Hypothalamus (tissue), 51 donors: ENCODE measurements around the gene SEMA6A.
"Not testable (repeated sequence)": the region's sequence is repeated elsewhere in the genome, so short reads cannot be mapped to it uniquely, and the experiment has no call there.

Experiments used
- DNase-seq, 51 donors: peaks; one replicate each; lab custom pipeline; 2025; lab: John Stamatoyannopoulos, UW

The SEMA6A gene

GRCh38 chr5:116553366-116553765 lies 21.3 kb downstream of the SEMA6A start:
- DNase-seq, result peak in 33 of 51 donors; percentile 16 to 91 (median 54)

- DNase-seq, result no peak
Measured at GRCh38 chr5:116550082-116550481, 24.5 kb downstream of the SEMA6A start.

GRCh38 chr5:116546743-116547124 lies 27.9 kb downstream of the SEMA6A start:
- DNase-seq, result no peak

- no peak for DNase-seq
Measured at GRCh38 chr5:116546033-116546742, 28.4 kb downstream of the SEMA6A start.

- not testable (repeated sequence) for DNase-seq
Measured at GRCh38 chr5:116545465-116545864, 29.2 kb downstream of the SEMA6A start.

GRCh38 chr5:116544531-116545241 lies 29.9 kb downstream of the SEMA6A start:
- no peak for DNase-seq

GRCh38 chr5:116543501-116543900 lies 31.1 kb downstream of the SEMA6A start:
- no peak for DNase-seq

- DNase-seq, result no peak
Measured at GRCh38 chr5:116542619-116543018, 32.0 kb downstream of the SEMA6A start.

- no peak for DNase-seq
Measured at GRCh38 chr5:116539222-116539621, 35.4 kb downstream of the SEMA6A start.

GRCh38 chr5:116536316-116537083 lies 38.1 kb downstream of the SEMA6A start:
- peak in 20 of 51 donors; percentile 10 to 63 (median 38) for DNase-seq

GRCh38 chr5:116534964-116535651 lies 39.5 kb downstream of the SEMA6A start:
- DNase-seq, result no peak

- no peak for DNase-seq
Measured at GRCh38 chr5:116532762-116533525, 41.7 kb downstream of the SEMA6A start.

GRCh38 chr5:116531635-116532034 lies 43.0 kb downstream of the SEMA6A start:
- DNase-seq, result no peak

- DNase-seq, result no peak
Measured at GRCh38 chr5:116531117-116531516, 43.5 kb downstream of the SEMA6A start.

- no peak for DNase-seq
Measured at GRCh38 chr5:116530276-116530675, 44.3 kb downstream of the SEMA6A start.

GRCh38 chr5:116529615-116530014 lies 45.0 kb downstream of the SEMA6A start:
- DNase-seq, result no peak

GRCh38 chr5:116528519-116529234 lies 45.9 kb downstream of the SEMA6A start:
- DNase-seq, result peak in 1 of 51 donors; percentile 19

- no peak for DNase-seq
Measured at GRCh38 chr5:116527582-116527981, 47.0 kb downstream of the SEMA6A start.

GRCh38 chr5:116525674-116526073 lies 48.9 kb downstream of the SEMA6A start:
- no peak for DNase-seq
